Neural cell (in vitro differentiated cells): Measurements from ENCODE around the gene HOXA5. TPM values are rescaled to one million over a fixed set of nuclear protein-coding genes. Genes with fewer than 3 reads are reported as not detected.

Source experiments
- H2AFZ ChIP-seq: fragments of 200-600, 300-800 bp; sonication (generic), shearing (Covaris generic); 2 replicates; pipeline ENCODE4 v1.6.0; 2014; ENCODE audit warnings: low read depth, mild to moderate bottlenecking, antibody characterized with exemption, low read length, moderate library complexity
- H3F3A ChIP-seq: fragments of 200-600 bp; shearing (Covaris generic); 2 replicates; pipeline ENCODE4 v1.6.1; 2016; ENCODE audit warnings: mild to moderate bottlenecking, moderate library complexity, mixed read lengths, antibody characterized with exemption, low read length; ENCODE audit not compliant: insufficient read depth, poor library complexity, severe bottlenecking
- H3K27ac ChIP-seq: fragments of 200-600, 300-800 bp; sonication (generic), shearing (Covaris generic); 2 replicates; pipeline ENCODE4 v1.5.1; 2014; ENCODE audit warnings: mild to moderate bottlenecking, low read length, moderate library complexity
- H3K27me3 ChIP-seq: fragments of 300-800, 200-600 bp; sonication (generic), shearing (Covaris generic); 2 replicates; pipeline ENCODE4 v1.6.0; 2014; ENCODE audit warnings: mild to moderate bottlenecking, low read depth, low read length, moderate library complexity; ENCODE audit not compliant: insufficient read depth
- H3K36me3 ChIP-seq: fragments of 300-800, 200-600 bp; sonication (generic), shearing (Covaris generic); 2 replicates; pipeline ENCODE4 v1.5.1; 2014; ENCODE audit warnings: mild to moderate bottlenecking, antibody characterized with exemption, low read length, moderate library complexity; ENCODE audit not compliant: insufficient read depth
- H3K4me2 ChIP-seq: fragments of 300-800, 200-600 bp; sonication (generic), shearing (Covaris generic); 2 replicates; pipeline ENCODE4 v1.6.0; 2014; ENCODE audit warnings: mild to moderate bottlenecking, low read length
- H3K4me3 ChIP-seq: fragments of 300-800, 200-600 bp; sonication (generic), shearing (Covaris generic); 2 replicates; pipeline ENCODE4 v1.5.1; 2014; ENCODE audit warnings: mild to moderate bottlenecking, low read length, moderate library complexity
- H3K79me2 ChIP-seq: fragments of 200-600 bp; shearing (Covaris generic); replicated peaks from 2 replicates; pipeline ENCODE4 v1.6.0; 2014; ENCODE audit warnings: mild to moderate bottlenecking, low read length, moderate library complexity; ENCODE audit not compliant: insufficient read depth
- H3K9ac ChIP-seq: fragments of 300-800, 200-600 bp; sonication (generic), shearing (Covaris generic); 2 replicates; pipeline ENCODE4 v1.6.1; 2016; ENCODE audit warnings: mild to moderate bottlenecking, low read length, mixed read lengths
- H3K9me2 ChIP-seq: fragments of 200-600 bp; shearing (Covaris generic); 2 replicates; pipeline ENCODE4 v1.6.1; 2016; ENCODE audit warnings: mild to moderate bottlenecking, low read length, mixed read lengths; ENCODE audit not compliant: insufficient read depth
- H3K9me3 ChIP-seq: fragments of 200-600, 300-800 bp; sonication (generic), shearing (Covaris generic); 2 replicates; pipeline ENCODE4 v1.6.1; 2016; ENCODE audit warnings: mild to moderate bottlenecking, mixed run types, low read length, moderate library complexity, mixed read lengths
- H4K20me1 ChIP-seq: fragments of 200-600 bp; shearing (Covaris generic); 2 replicates; pipeline ENCODE4 v1.6.1; 2016; ENCODE audit warnings: mild to moderate bottlenecking, mixed run types; ENCODE audit not compliant: insufficient read depth
- EP300 ChIP-seq: fragments of 450-650 bp; conservative IDR thresholded peaks from 2 replicates; pipeline ENCODE4 v1.6.1; 2014; ENCODE audit warnings: antibody characterized with exemption, mild to moderate bottlenecking, moderate library complexity; ENCODE audit not compliant: poor library complexity, severe bottlenecking
- EZH2 ChIP-seq: fragments of 200-600, 300-800 bp; shearing (Covaris generic), sonication (generic); IDR thresholded peaks from 2 replicates; pipeline ENCODE4 v1.6.1; 2014; ENCODE audit warnings: antibody characterized with exemption, low read length, borderline replicate concordance, mild to moderate bottlenecking; ENCODE audit not compliant: insufficient read depth, poor library complexity, severe bottlenecking
- RAD21 ChIP-seq: fragments of 450-650 bp; conservative IDR thresholded peaks from 2 replicates; pipeline ENCODE4 v1.6.1; 2014; ENCODE audit warnings: antibody characterized with exemption, mild to moderate bottlenecking, moderate library complexity
- REST ChIP-seq: IDR thresholded peaks from 2 replicates; pipeline ENCODE4 v1.6.1; 2012; ENCODE audit warnings: borderline replicate concordance
- SMC3 ChIP-seq: fragments of 450-650 bp; conservative IDR thresholded peaks from 2 replicates; pipeline ENCODE4 v1.6.1; 2014; ENCODE audit warnings: antibody characterized with exemption, mild to moderate bottlenecking, moderate library complexity; ENCODE audit not compliant: poor library complexity
- TAF1 ChIP-seq: IDR thresholded peaks from 2 replicates; pipeline ENCODE4 v1.6.1; 2012; ENCODE audit warnings: low read depth
- polyA plus RNA-seq: library from polyadenylated mRNA; depleted of rRNA; stranded (reverse); fragments of >200 nt; gene quantifications from 2 replicates; pipeline ENCODE4 v1.2.3, GENCODE V29; 2014

HOXA5 gene
- polyA plus RNA-seq, 1 donor from 2014 or later, result not detected

GRCh38 chr7:27117887-27118491, 25.5 kb downstream of the HOXA5 start:
- Histone ChIP-seq H3K9me3 (no peaks in the 10 kb centered on the region), H2AFZ (no peak overlapping the region), H3K9ac (no peak overlapping the region), H3F3A (no peaks in the 10 kb centered on the region), H3K36me3 (no peaks in the 10 kb centered on the region), H3K27ac (no peak overlapping the region), H3K79me2 (no peaks in the 10 kb centered on the region), H4K20me1 (no peaks in the 10 kb centered on the region), H3K4me2 (no peak overlapping the region), H3K4me3 (no peak overlapping the region), H3K27me3 (peaks cover 96% of the 10 kb centered on the region), H3K9me2 (no peaks in the 10 kb centered on the region)
- TF ChIP-seq EZH2 (no peak), TAF1 (no peak), REST (no peak), EP300 (no peak), SMC3 (no peak)

- no peak overlapping the region for H3K9ac ChIP-seq
- no peaks in the 10 kb centered on the region for H4K20me1 ChIP-seq
These were observed 26.3 kb downstream of the HOXA5 start for GRCh38 chr7:27116962-27117886.

DNA sequence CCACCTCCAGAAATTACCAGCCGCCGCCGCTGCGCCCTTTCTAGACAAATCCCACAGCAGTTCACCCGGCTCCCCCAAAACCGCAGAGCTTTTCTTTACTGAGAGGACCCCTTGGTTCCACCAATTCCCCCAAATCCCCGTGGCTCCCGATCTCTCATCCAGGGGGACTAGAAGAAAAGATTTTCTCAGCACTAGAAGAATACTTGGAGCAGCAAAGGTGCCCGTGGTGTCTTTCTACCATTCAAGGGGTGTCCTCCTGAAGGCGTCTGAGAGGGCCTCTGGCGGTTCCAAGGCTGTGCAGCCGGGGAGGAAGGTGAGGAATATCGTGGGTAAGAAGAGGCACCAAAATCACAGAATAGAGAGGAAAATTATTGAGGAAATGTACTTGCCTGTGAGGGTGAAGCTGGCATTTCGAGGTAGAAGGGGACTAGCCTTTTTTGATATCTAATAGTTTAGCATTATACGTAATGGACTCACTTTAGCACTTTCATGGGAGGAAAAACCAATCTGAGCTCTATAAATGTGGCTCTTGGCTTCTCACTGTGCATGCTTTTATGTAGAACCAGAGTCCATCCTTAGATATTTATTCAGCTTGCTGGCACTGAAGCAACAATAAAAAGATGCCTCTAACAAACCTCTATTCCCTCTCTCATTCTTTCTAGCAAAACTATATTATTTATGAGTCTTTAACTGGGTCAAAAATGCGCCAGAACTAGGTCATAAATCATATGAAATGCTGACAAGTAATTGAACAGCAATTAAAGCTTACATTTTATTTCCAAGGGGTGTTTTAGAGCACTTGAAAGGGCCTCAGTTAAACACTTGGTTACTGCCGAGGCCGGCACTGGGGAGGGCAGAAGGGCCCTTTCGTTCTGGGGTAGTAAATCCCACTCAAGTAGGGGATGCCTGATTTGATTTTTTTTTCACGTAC, 27.2 kb downstream of the HOXA5 start:
- Histone ChIP-seq H3K9ac (no peak overlapping the region), H3F3A (no peaks in the 10 kb centered on the region), H3K27me3 (peaks cover 96% of the 10 kb centered on the region), H3K9me2 (no peaks in the 10 kb centered on the region), H3K4me3 (no peak overlapping the region), H2AFZ (no peak overlapping the region), H3K36me3 (no peaks in the 10 kb centered on the region), H4K20me1 (no peaks in the 10 kb centered on the region), H3K9me3 (no peaks in the 10 kb centered on the region), H3K79me2 (no peaks in the 10 kb centered on the region), H3K4me2 (no peak overlapping the region), H3K27ac (no peak overlapping the region)
- TF ChIP-seq RAD21, result no peak
- peak; percentile 29 for TF ChIP-seq EZH2
- TF ChIP-seq SMC3, result no peak

More at GRCh38 chr7:27116962-27117886, 26.3 kb downstream of the HOXA5 start:
- no peaks in the 10 kb centered on the region for H3K9me3 ChIP-seq
- H3K36me3 ChIP-seq, result no peaks in the 10 kb centered on the region
- no peaks in the 10 kb centered on the region for H3K79me2 ChIP-seq
- no peak overlapping the region for H3K4me3 ChIP-seq
- H2AFZ ChIP-seq, result no peak overlapping the region
- H3F3A ChIP-seq, result no peaks in the 10 kb centered on the region
- no peak overlapping the region for H3K4me2 ChIP-seq
- TF ChIP-seq EP300, result no peak
- H3K27me3 ChIP-seq, result peaks cover 96% of the 10 kb centered on the region
- H3K9me2 ChIP-seq, result no peaks in the 10 kb centered on the region
- H3K27ac ChIP-seq, result no peak overlapping the region
